Measurements from ENCODE around the gene KIAA1210. TPM values are rescaled to one million over a fixed set of nuclear protein-coding genes. Genes with fewer than 3 reads are reported as not detected.

KIAA1210 gene
- total RNA-seq, 1 experiment from 2014 or later = not detected

DNA sequence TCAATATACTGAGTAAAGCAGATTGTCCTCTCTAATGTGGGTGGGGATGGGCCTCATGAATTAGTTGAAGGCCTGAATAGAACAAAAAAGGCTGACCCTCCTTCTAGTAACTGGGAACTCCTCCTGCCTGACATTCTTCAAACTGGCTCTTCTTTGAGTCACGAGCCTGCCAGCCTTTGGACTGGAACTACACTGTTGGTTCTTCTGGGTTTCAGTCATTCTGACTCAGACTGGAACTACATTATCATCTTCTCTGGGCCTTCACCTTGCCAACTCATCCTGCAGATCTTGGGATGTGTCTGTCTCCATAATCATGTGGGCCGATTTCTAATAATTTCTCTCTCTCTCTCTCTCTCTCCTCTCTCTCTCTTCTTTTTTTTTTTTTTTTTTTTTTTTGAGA lies 81.7 kb downstream of the KIAA1210 start:
- CTCF ChIA-PET = no interaction called here
- POLR2A ChIA-PET = no interaction called here
- no peaks in the 10 kb centered on the region for H3K36me3 ChIP-seq (ENCODE audit: control insufficient read depth, insufficient read depth, low read length)
- no peak overlapping the region for H3K27ac ChIP-seq (ENCODE audit: low read length)
- no peak overlapping the region for H3K4me3 ChIP-seq (ENCODE audit: low read depth in 2 of 2, low read length in 2 of 2)
- in situ Hi-C loops (cut with HindIII; ENCODE audit: low pct_unique_long_range_greater_than_20kb, low sequenced_read_pairs) = no loop called here
- ATAC-seq (no peak), DNase-seq (ENCODE audit: low read depth, low spot score) (no peak)
- H3K4me1 ChIP-seq (ENCODE audit: control insufficient read depth, insufficient read depth, low read length) = peaks cover 13% of the 10 kb centered on the region
- H3K9me3 ChIP-seq (ENCODE audit: control insufficient read depth, insufficient read depth, low read depth, low read length) = no peaks in the 10 kb centered on the region
- no TSS peak for BruUV-seq (replicated peaks)
- intact Hi-C loops (cut with micrococcal nuclease; ENCODE audit: unreplicated experiment) = no loop called here
- TF ChIP-seq, protein P1, sequence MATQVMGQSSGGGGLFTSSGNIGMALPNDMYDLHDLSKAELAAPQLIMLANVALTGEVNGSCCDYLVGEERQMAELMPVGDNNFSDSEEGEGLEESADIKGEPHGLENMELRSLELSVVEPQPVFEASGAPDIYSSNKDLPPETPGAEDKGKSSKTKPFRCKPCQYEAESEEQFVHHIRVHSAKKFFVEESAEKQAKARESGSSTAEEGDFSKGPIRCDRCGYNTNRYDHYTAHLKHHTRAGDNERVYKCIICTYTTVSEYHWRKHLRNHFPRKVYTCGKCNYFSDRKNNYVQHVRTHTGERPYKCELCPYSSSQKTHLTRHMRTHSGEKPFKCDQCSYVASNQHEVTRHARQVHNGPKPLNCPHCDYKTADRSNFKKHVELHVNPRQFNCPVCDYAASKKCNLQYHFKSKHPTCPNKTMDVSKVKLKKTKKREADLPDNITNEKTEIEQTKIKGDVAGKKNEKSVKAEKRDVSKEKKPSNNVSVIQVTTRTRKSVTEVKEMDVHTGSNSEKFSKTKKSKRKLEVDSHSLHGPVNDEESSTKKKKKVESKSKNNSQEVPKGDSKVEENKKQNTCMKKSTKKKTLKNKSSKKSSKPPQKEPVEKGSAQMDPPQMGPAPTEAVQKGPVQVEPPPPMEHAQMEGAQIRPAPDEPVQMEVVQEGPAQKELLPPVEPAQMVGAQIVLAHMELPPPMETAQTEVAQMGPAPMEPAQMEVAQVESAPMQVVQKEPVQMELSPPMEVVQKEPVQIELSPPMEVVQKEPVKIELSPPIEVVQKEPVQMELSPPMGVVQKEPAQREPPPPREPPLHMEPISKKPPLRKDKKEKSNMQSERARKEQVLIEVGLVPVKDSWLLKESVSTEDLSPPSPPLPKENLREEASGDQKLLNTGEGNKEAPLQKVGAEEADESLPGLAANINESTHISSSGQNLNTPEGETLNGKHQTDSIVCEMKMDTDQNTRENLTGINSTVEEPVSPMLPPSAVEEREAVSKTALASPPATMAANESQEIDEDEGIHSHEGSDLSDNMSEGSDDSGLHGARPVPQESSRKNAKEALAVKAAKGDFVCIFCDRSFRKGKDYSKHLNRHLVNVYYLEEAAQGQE (IDR thresholded peaks at IDR 0.05; ENCODE audit: insufficient read depth in 1 of 2, low read depth in 2 of 2, low read length in 1 of 2) = no peak
- TF ChIP-seq, protein P2, sequence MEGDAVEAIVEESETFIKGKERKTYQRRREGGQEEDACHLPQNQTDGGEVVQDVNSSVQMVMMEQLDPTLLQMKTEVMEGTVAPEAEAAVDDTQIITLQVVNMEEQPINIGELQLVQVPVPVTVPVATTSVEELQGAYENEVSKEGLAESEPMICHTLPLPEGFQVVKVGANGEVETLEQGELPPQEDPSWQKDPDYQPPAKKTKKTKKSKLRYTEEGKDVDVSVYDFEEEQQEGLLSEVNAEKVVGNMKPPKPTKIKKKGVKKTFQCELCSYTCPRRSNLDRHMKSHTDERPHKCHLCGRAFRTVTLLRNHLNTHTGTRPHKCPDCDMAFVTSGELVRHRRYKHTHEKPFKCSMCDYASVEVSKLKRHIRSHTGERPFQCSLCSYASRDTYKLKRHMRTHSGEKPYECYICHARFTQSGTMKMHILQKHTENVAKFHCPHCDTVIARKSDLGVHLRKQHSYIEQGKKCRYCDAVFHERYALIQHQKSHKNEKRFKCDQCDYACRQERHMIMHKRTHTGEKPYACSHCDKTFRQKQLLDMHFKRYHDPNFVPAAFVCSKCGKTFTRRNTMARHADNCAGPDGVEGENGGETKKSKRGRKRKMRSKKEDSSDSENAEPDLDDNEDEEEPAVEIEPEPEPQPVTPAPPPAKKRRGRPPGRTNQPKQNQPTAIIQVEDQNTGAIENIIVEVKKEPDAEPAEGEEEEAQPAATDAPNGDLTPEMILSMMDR (IDR thresholded peaks at IDR 0.05) = no peak
- TF ChIP-seq TCF7L2 (IDR thresholded peaks at IDR 0.05; ENCODE audit: low read depth, low read length) (no peak), SIN3A (IDR thresholded peaks at IDR 0.05; ENCODE audit: borderline replicate concordance, insufficient read depth, low read depth, low read length) (no peak), POLR2AphosphoS5 (IDR thresholded peaks at IDR 0.05; ENCODE audit: low read depth, low read length) (no peak)
- H3K27me3 ChIP-seq (ENCODE audit: control insufficient read depth, insufficient read depth, low read length) = no peaks in the 10 kb centered on the region

- POLR2A ChIA-PET = no interaction called here
- in situ Hi-C loops (cut with HindIII; ENCODE audit: low pct_unique_long_range_greater_than_20kb, low sequenced_read_pairs) (no loop called here), intact Hi-C loops (cut with micrococcal nuclease; ENCODE audit: unreplicated experiment) (no loop called here)
- TF ChIP-seq, protein P1 (IDR thresholded peaks at IDR 0.05; ENCODE audit: insufficient read depth in 1 of 2, low read depth in 2 of 2, low read length in 1 of 2) = no peak
- TF ChIP-seq, protein P2 (IDR thresholded peaks at IDR 0.05) = no peak
- no peak for TF ChIP-seq SIN3A (IDR thresholded peaks at IDR 0.05; ENCODE audit: borderline replicate concordance, insufficient read depth, low read depth, low read length)
- TF ChIP-seq TCF7L2 (IDR thresholded peaks at IDR 0.05; ENCODE audit: low read depth, low read length) = no peak
- TF ChIP-seq POLR2AphosphoS5 (IDR thresholded peaks at IDR 0.05; ENCODE audit: low read depth, low read length) = no peak
- CTCF ChIA-PET = no interaction called here
- ATAC-seq = no peak
- H3K27me3 ChIP-seq (ENCODE audit: control insufficient read depth, insufficient read depth, low read length) = no peaks in the 10 kb centered on the region
- no peaks in the 10 kb centered on the region for H3K36me3 ChIP-seq (ENCODE audit: control insufficient read depth, insufficient read depth, low read length)
- H3K27ac ChIP-seq (ENCODE audit: low read length) = peak overlapping the region; percentile 73
- H3K4me1 ChIP-seq (ENCODE audit: control insufficient read depth, insufficient read depth, low read length) = peaks cover 25% of the 10 kb centered on the region
- no peak overlapping the region for H3K4me3 ChIP-seq (ENCODE audit: low read depth in 2 of 2, low read length in 2 of 2)
- BruUV-seq (replicated peaks) = no TSS peak
- no peak for DNase-seq (ENCODE audit: low read depth, low spot score)
- no peaks in the 10 kb centered on the region for H3K9me3 ChIP-seq (ENCODE audit: control insufficient read depth, insufficient read depth, low read depth, low read length)
Measured at GRCh38 chrX:119042996-119043395, 84.6 kb downstream of the KIAA1210 start.

Data from Panc1 (cell line).